SU-DHL-6 (cell line): ENCODE results near the gene POFUT2.

Experiments used
- H2AFZ ChIP-seq: fragments of 200-600 bp; sonication (generic); 2 replicates; pipeline ENCODE4 v1.6.1; 2014; ENCODE audit warnings: low read depth, mild to moderate bottlenecking, moderate library complexity, mixed read lengths, antibody characterized with exemption, low read length; ENCODE audit not compliant: severe bottlenecking
- H3F3A ChIP-seq: fragments of 200-600 bp; shearing (Covaris generic); 2 replicates; pipeline ENCODE4 v1.6.0; 2016; ENCODE audit warnings: antibody characterized with exemption, mild to moderate bottlenecking; ENCODE audit not compliant: insufficient read depth
- H3K27ac ChIP-seq: fragments of 200-600 bp; sonication (generic); 2 replicates; pipeline ENCODE4 v1.5.1; 2016; ENCODE audit warnings: low read depth, mild to moderate bottlenecking, low read length, moderate library complexity, mixed read lengths
- H3K27me3 ChIP-seq: fragments of 200-600 bp; sonication (generic), shearing (Covaris generic); 2 replicates; pipeline ENCODE4 v1.6.0; 2014; ENCODE audit warnings: mild to moderate bottlenecking, low read length
- H3K36me3 ChIP-seq: fragments of 200-600 bp; sonication (generic); 2 replicates; pipeline ENCODE4 v1.6.1; 2014; ENCODE audit warnings: mild to moderate bottlenecking, low read length, mixed read lengths
- H3K4me2 ChIP-seq: fragments of 300-600, 200-600 bp; shearing (Covaris generic), sonication (generic); 2 replicates; pipeline ENCODE4 v1.6.0; 2014; ENCODE audit warnings: low read length, low read depth, mild to moderate bottlenecking; ENCODE audit not compliant: poor library complexity, severe bottlenecking
- H3K4me3 ChIP-seq: fragments of 200-600 bp; sonication (generic); 2 replicates; pipeline ENCODE4 v1.5.1; 2014; ENCODE audit warnings: antibody characterized with exemption, low read length, mild to moderate bottlenecking, mixed read lengths; ENCODE audit not compliant: insufficient read depth, poor library complexity, severe bottlenecking
- H3K79me2 ChIP-seq: fragments of 200-600 bp; sonication (generic); 2 replicates; pipeline ENCODE4 v1.6.1; 2014; ENCODE audit warnings: mild to moderate bottlenecking, low read length, moderate library complexity; ENCODE audit not compliant: insufficient read depth
- H3K9ac ChIP-seq: fragments of 200-600 bp; sonication (generic); 2 replicates; pipeline ENCODE4 v1.7.0; 2014; ENCODE audit warnings: mild to moderate bottlenecking, low read length
- H3K9me2 ChIP-seq: fragments of 200-600 bp; sonication (generic); replicated peaks from 2 replicates; pipeline ENCODE4 v1.6.1; 2014; ENCODE audit warnings: low read length; ENCODE audit not compliant: insufficient read depth
- H3K9me3 ChIP-seq: fragments of 200-600 bp; sonication (generic); 2 replicates; pipeline ENCODE4 v1.6.1; 2014; ENCODE audit warnings: low read length, mixed read lengths; ENCODE audit not compliant: insufficient read depth
- H4K20me1 ChIP-seq: fragments of 200-600 bp; sonication (generic); 2 replicates; pipeline ENCODE4 v1.6.1; 2014; ENCODE audit warnings: low read depth, mild to moderate bottlenecking, antibody characterized with exemption, low read length, moderate library complexity, mixed read lengths
- CTCF ChIP-seq: fragments of 200-600 bp; sonication (generic); IDR thresholded peaks from one replicate; pipeline ENCODE4 v1.5.1; 2017; ENCODE audit warnings: antibody characterized with exemption, mild to moderate bottlenecking, low read length, moderate library complexity; ENCODE audit not compliant: insufficient read depth, poor library complexity, severe bottlenecking
- EZH2phosphoT487 ChIP-seq: fragments of 200-600 bp; sonication (generic), shearing (Covaris generic); conservative IDR thresholded peaks from 2 replicates; pipeline ENCODE4 v1.6.1; 2018; ENCODE audit warnings: mild to moderate bottlenecking, antibody characterized with exemption, low read length, moderate library complexity, mixed read lengths

POFUT2 gene

GRCh38 chr21:45282283-45283034 lies 5.2 kb downstream of the POFUT2 start:
- H3K4me3 ChIP-seq, result no peak overlapping the region
- no peaks in the 10 kb centered on the region for H3K9me3 ChIP-seq
- no peak overlapping the region for H3K9ac ChIP-seq
- TF ChIP-seq EZH2phosphoT487, result no peak
- TF ChIP-seq CTCF, result no peak
- H3K36me3 ChIP-seq, result no peaks in the 10 kb centered on the region
- H3K27ac ChIP-seq, result no peak overlapping the region
- no peaks in the 10 kb centered on the region for H3F3A ChIP-seq
- H3K79me2 ChIP-seq, result no peaks in the 10 kb centered on the region
- no peaks in the 10 kb centered on the region for H4K20me1 ChIP-seq
- no peaks in the 10 kb centered on the region for H3K27me3 ChIP-seq
- no peak overlapping the region for H3K4me2 ChIP-seq
- H2AFZ ChIP-seq, result no peak overlapping the region
- no peaks in the 10 kb centered on the region for H3K9me2 ChIP-seq

- Histone ChIP-seq H3K36me3 (no peaks in the 10 kb centered on the region), H3K4me2 (no peak overlapping the region)
These were observed 6.0 kb downstream of the POFUT2 start for GRCh38 chr21:45281411-45282282.

GRCh38 chr21:45280969-45281368 lies 6.7 kb downstream of the POFUT2 start:
- Histone ChIP-seq H3F3A (no peaks in the 10 kb centered on the region), H3K9me3 (no peaks in the 10 kb centered on the region), H3K4me2 (no peak overlapping the region), H2AFZ (no peak overlapping the region), H3K36me3 (no peaks in the 10 kb centered on the region), H3K9ac (no peak overlapping the region), H3K27me3 (no peaks in the 10 kb centered on the region), H3K79me2 (no peaks in the 10 kb centered on the region), H4K20me1 (no peaks in the 10 kb centered on the region), H3K27ac (no peak overlapping the region), H3K9me2 (no peaks in the 10 kb centered on the region), H3K4me3 (no peak overlapping the region)
- TF ChIP-seq CTCF (no peak), EZH2phosphoT487 (no peak)

More at GRCh38 chr21:45281411-45282282, 6.0 kb downstream of the POFUT2 start:
- Histone ChIP-seq H3K4me3 (no peak overlapping the region), H4K20me1 (no peaks in the 10 kb centered on the region), H3K9ac (no peak overlapping the region), H3K9me3 (no peaks in the 10 kb centered on the region), H3K79me2 (no peaks in the 10 kb centered on the region), H3K27me3 (no peaks in the 10 kb centered on the region), H3K27ac (no peak overlapping the region), H2AFZ (no peak overlapping the region), H3F3A (no peaks in the 10 kb centered on the region), H3K9me2 (no peaks in the 10 kb centered on the region)
- TF ChIP-seq CTCF, result no peak
- no peak for TF ChIP-seq EZH2phosphoT487
